Activated effector memory CD4-positive, alpha-beta T cell treated with Interleukin-2 at 50 U/mL for 16 hours (primary cell): Measurements from ENCODE around the gene TMEM167A.

ENCODE experiments used
- DNase-seq: peaks from one replicate; pipeline ENCODE4 v3.0.0-alpha.2; 2020

Gene TMEM167A

DNA sequence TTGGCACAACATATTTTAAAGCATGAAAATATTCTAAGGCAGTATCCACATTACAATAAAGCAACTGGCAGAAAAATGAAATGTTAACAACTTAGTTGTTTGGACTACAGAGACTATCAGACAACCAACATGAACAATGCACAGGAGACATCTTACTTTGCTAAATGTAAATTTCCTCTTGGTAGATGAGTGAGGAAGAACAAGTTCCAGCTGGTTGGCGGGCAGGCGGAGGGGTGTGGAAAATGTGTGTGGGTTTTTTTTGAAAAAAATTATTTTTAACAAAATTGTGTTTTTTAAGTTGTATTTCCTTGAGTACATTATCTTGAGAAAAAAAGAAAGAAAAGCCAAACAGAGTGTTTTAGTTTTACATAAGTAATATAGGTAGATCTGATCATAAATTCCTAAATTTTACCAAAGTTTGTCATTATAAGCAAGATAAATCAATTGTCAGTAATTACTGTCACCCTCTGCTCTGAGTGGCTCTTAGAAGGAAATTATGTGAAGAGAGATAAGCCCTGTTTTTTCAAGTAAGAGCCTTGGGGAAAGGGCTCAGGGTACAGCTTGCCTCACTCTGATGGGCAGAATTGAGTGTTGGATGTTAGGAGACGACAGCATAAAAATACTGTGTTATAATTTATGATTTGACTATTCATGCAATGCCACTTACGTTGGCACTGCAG lies 42.5 kb downstream of the TMEM167A start:
- no peak for DNase-seq

DNA sequence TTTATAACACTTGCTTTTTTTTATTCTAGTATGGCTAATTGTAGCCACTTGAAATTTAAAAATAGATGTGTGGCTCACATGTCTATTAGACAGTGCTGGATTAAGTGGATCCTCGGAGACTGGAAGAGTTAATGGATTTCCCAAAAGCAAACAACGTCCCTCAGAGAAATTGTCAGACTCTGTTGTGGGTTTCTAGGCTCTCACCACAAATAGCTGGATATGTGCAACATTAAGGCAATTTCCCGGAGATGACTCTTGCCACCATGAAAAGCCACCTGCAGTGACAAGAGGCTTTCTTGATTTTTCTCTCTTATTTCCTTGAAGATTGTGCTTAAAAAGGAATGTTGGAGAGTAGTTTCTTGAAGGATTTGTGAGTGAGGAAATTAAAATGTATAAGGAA lies 43.2 kb downstream of the TMEM167A start:
- DNase-seq = no peak

DNA sequence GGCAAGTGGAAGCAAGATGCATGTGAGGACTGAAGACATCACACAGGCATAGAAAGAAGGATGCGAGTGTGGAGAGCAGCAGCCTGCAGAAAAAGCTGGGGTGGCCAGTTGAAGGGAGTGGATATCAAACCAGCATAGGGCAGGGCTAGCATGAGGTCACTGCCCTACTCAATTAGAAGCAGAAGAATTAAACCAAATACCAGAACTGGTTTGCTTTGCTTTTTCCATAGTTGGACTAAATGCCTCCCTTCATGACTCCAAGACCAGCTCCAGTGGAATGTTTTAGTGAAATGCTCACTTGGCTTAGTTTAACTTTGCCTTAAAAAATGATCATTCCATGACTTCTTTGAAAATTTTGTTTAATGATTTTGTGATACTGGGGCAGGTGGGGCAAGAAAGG lies 45.8 kb downstream of the TMEM167A start:
- DNase-seq = no peak

DNA sequence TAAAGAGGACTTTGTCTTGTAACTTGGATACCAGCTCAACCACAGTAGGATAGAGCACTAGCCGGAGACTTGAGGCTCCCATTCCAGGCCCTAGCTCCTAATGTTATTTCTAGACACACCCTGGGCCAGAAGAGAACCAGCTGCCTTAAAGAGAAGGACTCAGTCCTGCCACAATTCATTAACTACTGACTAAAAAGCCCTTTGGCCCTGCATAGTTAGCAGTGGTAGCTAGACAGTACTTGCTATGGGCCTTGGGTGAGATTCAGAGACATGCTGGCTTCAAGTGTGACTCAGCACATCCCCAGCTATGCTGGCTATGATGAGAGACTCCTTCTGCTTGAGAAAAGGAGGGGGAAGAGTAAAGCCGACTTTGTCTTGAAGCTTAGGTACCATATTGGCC lies 47.3 kb downstream of the TMEM167A start:
- no peak for DNase-seq

DNA sequence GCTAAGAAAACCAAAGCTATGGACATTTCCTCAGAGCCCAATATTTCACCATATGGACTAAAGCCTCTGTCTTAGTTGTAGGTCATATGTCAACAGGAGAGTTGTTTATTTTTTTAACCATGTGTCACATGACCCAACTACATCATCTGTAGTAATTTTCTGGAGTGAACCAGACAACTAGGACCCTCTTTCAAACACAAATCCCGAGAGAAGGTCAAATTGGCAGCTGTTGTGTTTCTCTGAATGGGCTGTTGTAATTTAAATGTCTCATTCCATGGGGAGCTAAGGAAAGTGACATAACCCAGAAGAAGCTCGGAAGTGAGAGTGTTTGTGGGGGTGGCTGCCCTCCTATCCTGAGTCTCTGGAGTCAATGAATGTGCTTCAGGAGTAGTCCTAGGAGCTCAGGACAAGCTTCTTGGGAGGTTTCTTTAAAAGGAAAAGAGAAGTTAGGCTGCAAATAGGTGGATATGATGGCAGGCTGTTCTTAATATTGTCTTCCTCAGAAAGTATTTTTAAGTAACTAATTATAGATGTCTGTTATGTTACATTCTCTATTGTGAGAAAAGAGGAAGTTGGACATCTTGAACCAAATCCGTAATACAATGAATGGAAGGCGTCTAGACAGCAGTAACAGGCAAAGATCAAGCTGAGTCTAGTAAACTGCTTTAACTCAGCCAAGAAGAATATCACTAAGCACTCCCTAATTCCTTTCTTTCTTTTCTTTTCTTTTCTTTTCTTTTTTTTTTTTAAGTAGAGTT lies 50.1 kb downstream of the TMEM167A start:
- DNase-seq = no peak

DNA sequence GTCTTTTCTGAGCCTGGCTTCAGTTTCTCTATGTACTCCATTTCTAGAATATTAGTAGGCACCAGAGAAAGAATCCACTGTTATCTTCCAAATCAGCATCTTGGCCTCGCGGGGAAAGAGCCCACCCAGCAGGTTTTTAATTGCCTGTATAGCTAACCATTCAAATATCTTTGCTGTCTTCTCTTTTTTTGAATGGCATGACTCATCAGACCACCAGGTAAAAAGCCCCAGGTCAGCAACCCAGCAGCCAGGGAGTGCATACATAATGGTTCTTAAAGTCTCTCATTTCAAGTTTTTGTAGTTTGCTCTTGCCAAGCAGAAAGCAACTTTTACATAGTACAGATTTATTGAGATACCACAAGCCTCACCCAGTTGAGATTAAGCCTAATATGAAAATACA lies 50.7 kb downstream of the TMEM167A start:
- no peak for DNase-seq

DNA sequence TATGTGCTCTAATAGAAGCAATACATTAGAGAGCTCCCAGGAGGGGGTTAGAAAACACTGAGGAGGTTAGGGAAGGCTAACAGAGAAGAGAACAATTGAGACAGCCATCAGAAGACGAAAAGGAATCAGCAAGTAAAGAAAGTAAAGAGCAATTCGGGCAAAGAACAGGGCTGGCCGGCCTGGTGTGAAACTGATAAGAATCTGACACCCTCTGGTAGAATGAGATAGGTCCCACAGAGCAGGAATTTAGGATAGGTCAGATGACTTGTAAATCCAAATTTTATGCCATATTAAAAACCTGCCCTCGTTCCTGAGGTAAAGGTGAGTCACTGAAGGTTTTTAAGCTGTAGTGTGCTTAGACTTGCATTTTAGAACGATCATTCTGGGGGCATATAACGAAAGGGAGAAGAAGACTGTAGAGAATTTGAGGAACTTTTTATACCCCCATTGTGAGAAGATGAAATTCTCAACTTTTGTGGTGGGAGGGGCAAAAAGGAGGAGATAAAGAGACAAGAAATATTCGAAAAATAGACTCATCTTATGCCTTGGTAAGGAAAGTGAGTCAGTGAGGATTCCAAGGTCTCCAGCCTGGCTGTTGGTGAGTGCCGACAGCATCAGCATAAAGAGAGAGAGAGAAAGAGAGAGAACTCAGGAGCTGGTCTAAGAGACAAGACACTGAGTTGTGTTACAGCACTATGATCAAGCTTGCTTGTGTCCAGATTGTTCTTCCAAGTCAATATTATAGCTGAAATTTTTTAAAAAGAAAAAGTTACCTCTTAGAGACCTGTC lies 51.3 kb downstream of the TMEM167A start:
- DNase-seq = no peak

DNA sequence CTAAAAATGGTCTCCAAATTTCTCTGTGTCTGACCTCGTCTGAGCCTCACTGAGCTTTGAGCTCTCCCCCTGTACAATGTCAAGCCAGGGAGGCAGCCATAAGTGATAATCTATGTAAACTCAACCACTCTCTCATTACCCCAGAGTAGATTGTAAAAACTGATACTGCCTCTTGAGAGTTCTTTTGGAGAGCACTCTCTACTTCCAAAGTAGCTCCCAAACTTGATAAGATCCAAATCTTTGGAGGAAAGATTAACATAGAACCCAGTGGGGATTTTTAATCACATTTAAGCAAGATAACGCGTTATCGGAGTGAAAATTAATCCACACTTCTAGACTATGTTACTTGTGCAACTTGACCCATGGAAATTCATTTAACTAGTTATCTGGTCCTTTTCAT lies 54.9 kb downstream of the TMEM167A start:
- DNase-seq = no peak

DNA sequence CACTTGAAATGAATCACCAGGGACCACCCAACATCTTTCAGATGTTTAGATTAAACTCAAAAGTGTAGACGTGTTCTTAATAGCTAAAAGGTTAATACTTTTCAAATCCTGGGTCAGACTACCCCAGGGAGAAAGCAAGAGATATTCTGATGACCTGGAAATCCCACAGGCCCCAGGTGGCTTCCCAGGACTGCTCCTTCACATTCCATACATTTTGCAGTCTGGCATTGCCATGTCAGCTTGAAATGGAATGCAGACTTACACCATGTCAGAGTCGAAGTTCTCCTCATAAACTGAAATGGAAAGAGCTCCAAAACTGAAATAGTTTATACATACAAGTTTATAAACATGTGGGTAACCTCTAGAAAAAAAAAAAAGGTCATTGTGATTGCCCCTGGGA lies 61.5 kb downstream of the TMEM167A start:
- no peak for DNase-seq

DNA sequence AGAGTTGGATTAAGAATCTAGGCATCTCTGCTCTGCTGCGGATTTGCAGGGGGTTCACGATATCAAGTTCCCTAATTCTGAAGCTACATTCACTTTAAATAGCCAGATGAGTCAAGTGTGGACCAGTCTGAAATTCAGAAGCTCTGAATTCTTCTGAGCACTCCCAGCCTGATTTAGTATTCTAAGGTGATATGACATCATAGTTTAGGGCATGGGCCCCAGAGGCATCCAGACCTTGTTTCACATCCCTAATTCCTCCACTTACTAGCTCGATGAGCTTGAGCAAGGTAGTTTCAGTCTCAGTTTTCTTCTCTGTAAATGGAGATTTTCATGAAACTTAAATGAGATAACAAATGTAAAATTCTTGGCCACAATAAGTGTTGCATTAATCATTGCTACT lies 65.2 kb downstream of the TMEM167A start:
- DNase-seq = no peak

DNA sequence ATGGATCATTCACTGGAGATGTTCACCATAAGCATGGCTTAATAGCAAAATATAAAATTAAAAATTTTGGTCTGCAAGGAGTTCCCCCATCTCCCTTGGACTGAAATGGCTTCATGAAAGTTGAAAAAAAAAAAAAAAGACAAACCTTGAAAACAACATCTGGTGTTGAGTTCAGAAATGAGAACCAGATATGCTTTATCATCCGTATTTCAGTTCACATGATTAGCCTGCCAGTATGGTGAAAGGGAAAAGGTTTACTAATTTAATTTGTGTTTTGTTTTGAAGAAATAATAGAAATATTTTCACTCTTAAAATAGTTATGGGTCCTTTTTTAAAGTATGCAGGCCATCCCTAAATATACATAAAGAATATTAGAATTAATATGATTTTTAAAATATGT lies 67.8 kb downstream of the TMEM167A start:
- no peak for DNase-seq

DNA sequence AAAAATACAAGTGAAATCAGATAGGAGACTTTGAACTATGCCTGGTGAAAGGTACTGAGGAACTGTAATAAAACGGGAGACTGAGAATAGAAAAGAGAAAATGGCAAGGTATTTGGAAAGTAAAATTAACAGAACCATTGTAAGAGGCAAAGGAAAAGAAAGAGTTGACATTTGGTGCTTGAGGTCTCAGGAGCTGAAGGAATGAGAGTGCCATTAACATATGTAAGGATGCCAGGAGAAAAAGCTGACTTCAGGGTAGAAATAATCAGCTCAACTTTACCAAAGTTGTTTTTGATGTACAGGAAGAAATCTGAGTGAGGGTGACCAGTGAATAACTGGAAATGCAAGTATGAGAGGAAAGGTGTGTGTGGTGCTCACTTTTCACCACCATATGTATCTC lies 69.4 kb downstream of the TMEM167A start:
- DNase-seq = no peak

DNA sequence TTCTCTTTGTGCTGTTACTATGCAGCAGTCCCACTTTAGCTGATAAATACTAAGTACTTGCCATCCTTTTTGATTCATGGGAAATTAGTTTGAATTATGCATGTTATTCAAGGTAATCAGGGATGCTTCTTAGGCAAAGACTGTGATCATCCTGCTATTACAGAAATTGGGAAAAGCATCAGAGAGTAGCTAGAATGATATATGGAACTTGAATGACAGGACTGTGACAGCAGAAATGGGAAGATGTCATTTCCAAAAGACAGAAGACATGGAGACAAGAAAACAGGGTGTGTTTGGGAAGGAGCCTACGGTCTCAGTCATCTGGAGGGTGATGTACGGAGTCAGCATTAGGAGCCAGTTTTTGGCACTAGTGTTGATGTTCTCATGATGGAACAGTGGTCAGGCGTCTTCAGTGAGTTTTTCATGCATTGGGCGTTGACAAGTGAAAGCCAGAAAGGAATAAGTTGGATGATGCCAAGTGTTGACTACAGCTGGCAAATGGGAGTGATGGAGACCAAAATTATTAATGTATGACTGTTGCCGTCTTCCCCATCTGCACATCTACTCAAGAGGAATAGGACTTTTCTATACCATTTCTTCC lies 70.4 kb downstream of the TMEM167A start:
- DNase-seq = no peak

DNA sequence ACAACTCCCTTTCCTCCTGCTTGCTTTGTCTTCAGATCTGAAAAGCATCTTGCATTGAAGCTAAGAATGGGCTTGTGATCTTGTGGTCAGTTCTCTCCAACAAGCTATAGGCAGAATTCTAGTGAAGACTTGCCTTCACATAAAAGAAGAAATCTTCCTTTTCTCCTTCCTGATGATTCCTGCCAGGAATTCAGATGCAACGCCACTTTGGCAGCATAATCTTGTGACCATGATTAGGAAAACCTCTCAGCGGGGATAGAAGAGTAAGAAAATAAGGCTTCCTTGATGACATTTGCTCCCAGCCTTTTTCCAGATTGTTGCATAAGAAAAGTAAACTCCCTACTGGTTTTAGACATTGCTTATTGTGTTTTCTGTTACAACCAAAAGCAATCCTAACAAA lies 73.4 kb downstream of the TMEM167A start:
- no peak for DNase-seq
